ENCODE data around the gene TFPT.

TFPT gene

DNA sequence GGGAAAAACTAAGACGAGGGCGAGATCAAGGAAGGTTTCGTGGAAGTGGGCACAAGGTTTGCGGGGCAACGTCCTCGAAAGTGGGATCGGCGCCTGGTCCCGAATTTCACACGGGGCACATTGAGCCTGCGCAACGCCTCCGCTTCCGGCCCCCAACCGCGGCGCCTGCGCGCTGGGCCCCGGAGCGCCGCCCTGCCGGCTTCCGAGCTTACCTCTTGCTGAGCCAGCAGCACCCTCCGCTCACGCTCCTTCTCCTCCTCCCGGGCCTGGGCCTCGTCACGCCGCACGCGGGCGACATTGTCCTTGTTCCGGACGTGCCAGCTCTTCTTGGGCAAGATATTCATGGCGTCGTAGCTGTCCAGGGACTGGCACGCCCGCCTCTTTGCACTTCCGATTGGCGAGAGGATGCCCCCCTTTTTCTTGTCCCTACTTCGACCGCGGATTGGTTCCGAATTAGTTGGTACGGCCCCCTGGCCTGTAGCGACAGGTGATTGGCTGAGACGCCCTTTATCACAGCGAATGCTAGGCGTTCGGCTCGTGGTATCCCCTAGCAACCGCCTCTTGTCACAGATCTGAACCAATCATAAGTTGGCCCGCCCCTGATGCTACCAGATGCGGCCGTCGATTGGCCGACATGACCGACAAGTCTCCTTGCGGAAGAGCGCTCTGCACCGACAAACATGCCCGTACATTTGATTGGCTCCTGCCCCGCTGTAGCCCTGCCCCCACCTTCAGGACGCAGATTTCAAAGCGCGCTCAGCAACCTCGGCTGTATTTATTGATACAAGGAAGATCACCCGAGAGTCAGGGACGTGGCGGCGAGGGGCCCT lies 44.1 kb upstream of the TFPT start, which contains the start of gene LENG1:
TSS of gene LENG1 (minus strand) at position 370 of the 830 bp plus-strand sequence. CDS start at position 344, 26 bp downstream.
- TF ChIP-seq FOXM1 (IDR thresholded peaks at IDR 0.05; ENCODE audit: borderline replicate concordance, low read depth) (peak; percentile 64; the same call in 1 of the 2 replicates), RAD21 (IDR thresholded peaks at IDR 0.05; ENCODE audit: low read depth) (no peak), CREB1 (IDR thresholded peaks at IDR 0.05; ENCODE audit: low read depth) (peak; percentile 64; the same call in 1 of the 2 replicates), TCF12 (IDR thresholded peaks at IDR 0.05; ENCODE audit: low read depth) (peak; percentile 23; the same call in 1 of the 2 replicates), YY1 (IDR thresholded peaks at IDR 0.05; ENCODE audit: low read depth) (peak; percentile 77), CEBPB (IDR thresholded peaks at IDR 0.05) (peak; percentile 30; the same call in 1 of the 2 replicates), EGR1 (IDR thresholded peaks at IDR 0.05) (peak; percentile 98), TAF1 (IDR thresholded peaks at IDR 0.05; ENCODE audit: low read depth) (peak; percentile 62)
- TF ChIP-seq, protein P1, sequence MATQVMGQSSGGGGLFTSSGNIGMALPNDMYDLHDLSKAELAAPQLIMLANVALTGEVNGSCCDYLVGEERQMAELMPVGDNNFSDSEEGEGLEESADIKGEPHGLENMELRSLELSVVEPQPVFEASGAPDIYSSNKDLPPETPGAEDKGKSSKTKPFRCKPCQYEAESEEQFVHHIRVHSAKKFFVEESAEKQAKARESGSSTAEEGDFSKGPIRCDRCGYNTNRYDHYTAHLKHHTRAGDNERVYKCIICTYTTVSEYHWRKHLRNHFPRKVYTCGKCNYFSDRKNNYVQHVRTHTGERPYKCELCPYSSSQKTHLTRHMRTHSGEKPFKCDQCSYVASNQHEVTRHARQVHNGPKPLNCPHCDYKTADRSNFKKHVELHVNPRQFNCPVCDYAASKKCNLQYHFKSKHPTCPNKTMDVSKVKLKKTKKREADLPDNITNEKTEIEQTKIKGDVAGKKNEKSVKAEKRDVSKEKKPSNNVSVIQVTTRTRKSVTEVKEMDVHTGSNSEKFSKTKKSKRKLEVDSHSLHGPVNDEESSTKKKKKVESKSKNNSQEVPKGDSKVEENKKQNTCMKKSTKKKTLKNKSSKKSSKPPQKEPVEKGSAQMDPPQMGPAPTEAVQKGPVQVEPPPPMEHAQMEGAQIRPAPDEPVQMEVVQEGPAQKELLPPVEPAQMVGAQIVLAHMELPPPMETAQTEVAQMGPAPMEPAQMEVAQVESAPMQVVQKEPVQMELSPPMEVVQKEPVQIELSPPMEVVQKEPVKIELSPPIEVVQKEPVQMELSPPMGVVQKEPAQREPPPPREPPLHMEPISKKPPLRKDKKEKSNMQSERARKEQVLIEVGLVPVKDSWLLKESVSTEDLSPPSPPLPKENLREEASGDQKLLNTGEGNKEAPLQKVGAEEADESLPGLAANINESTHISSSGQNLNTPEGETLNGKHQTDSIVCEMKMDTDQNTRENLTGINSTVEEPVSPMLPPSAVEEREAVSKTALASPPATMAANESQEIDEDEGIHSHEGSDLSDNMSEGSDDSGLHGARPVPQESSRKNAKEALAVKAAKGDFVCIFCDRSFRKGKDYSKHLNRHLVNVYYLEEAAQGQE (IDR thresholded peaks at IDR 0.05; ENCODE audit: low read depth): no peak
- TF ChIP-seq, protein P2, sequence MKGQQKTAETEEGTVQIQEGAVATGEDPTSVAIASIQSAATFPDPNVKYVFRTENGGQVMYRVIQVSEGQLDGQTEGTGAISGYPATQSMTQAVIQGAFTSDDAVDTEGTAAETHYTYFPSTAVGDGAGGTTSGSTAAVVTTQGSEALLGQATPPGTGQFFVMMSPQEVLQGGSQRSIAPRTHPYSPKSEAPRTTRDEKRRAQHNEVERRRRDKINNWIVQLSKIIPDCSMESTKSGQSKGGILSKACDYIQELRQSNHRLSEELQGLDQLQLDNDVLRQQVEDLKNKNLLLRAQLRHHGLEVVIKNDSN (IDR thresholded peaks at IDR 0.05): 0 out of 2 replicates have a peak, but pooled peaks have one; percentile 1
- TF ChIP-seq, protein P3, sequence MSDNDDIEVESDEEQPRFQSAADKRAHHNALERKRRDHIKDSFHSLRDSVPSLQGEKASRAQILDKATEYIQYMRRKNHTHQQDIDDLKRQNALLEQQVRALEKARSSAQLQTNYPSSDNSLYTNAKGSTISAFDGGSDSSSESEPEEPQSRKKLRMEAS (IDR thresholded peaks at IDR 0.05): peak; percentile 96

DNA sequence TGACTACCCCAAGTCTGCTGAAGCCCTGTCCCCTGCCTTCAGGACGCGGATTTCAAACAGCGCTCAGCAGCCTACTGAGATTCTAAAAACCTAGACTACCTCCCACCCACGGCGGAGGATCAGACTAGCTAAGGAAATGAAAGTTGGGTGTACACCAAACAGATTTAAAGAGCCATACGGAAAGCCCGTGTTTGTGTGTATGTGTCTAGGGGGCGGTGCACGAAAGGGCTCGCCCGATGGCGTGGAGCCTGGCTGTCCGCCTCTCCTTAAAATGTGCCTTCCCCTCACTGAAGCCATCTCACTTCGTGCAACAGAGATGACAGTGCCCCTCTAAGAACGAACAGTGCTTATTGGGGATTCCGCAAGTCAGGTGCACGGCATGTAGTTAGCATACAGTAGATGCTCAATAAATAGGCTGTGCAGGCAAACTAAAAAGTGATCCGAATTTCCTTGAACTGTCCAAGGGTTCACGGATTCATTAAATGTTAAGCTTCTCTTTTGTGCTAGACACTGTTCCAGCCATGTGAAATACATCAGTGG lies 43.4 kb upstream of the TFPT start:
- TF ChIP-seq ZBTB7A (IDR thresholded peaks at IDR 0.05; ENCODE audit: low read depth): no peak
- TF ChIP-seq RAD21 (IDR thresholded peaks at IDR 0.05; ENCODE audit: low read depth): no peak
- no peak for TF ChIP-seq NFIC (IDR thresholded peaks at IDR 0.05)
- TF ChIP-seq YY1 (IDR thresholded peaks at IDR 0.05; ENCODE audit: low read depth): no peak
- no peak for TF ChIP-seq EGR1 (IDR thresholded peaks at IDR 0.05)

DNA sequence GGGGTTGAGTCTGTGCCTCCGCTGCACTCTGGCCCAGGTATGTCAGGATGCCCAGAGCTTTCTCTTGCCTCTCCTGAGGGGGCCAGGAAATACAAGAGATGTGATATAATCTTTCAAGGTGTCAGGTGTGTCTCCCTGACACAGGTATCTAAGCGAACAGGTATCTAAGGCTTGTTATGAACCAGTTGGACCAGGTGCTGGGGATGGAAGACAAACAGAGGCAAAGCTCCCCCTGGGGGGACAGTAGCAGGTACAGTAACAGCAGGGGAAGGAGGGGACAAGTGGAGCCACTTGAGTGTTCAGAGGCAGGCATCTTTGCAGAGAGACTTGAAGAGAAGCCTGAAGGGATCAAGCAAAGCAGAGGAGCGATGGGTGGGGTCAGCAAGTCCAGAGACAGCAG lies 41.5 kb upstream of the TFPT start:
- no peak for TF ChIP-seq TAF1 (IDR thresholded peaks at IDR 0.05; ENCODE audit: low read depth)
- no peak for TF ChIP-seq EGR1 (IDR thresholded peaks at IDR 0.05)
- no peak for TF ChIP-seq CEBPB (IDR thresholded peaks at IDR 0.05)
- no peak for TF ChIP-seq TCF12 (IDR thresholded peaks at IDR 0.05; ENCODE audit: low read depth)
- TF ChIP-seq, protein P2 (IDR thresholded peaks at IDR 0.05): no peak
- no peak for TF ChIP-seq CREB1 (IDR thresholded peaks at IDR 0.05; ENCODE audit: low read depth)
- no peak for TF ChIP-seq ZBTB7A (IDR thresholded peaks at IDR 0.05; ENCODE audit: low read depth)
- TF ChIP-seq RAD21 (IDR thresholded peaks at IDR 0.05; ENCODE audit: low read depth): no peak
- TF ChIP-seq, protein P1 (IDR thresholded peaks at IDR 0.05; ENCODE audit: low read depth): no peak

DNA sequence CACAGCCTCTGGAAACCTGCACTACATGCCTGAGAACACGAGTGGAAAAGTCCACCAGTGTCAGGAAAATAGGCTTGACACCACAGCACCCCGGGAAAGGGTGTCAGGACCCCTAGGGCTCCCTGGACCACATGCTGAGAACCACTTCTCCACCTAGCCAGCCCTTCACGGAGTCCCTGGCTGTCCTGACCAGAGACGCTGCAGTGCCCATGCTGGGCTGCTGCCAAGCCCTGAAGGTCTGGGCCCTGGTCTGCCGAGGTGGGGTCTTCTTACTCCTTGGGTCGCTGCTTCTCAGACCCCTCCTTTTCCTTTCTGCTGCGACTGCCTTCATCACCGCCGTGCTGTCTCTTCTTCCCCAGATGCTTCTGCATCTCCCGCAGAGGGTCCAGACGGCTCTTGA lies 41.0 kb upstream of the TFPT start:
- TF ChIP-seq CREB1 (IDR thresholded peaks at IDR 0.05; ENCODE audit: low read depth) (no peak), CEBPB (IDR thresholded peaks at IDR 0.05) (no peak), TEAD4 (IDR thresholded peaks at IDR 0.05) (no peak), EP300 (IDR thresholded peaks at IDR 0.05; ENCODE audit: borderline replicate concordance) (no peak)
- TF ChIP-seq, protein P3 (IDR thresholded peaks at IDR 0.05): no peak
- TF ChIP-seq, protein P1 (IDR thresholded peaks at IDR 0.05; ENCODE audit: low read depth): no peak
